IPS-NIHi7 (cell line): Measurements from ENCODE around the gene AOPEP.
A peak's percentile ranks its signal among the peaks of the same experiment; 100 is the strongest.

Source experiments
- DNase-seq: peaks from one replicate; pipeline ENCODE4 v3.0.0; 2012; ENCODE audit warnings: mixed read lengths; ENCODE audit errors: extremely low spot score

AOPEP gene

GRCh38 chr9:94760010-94760409 lies 33.5 kb downstream of the AOPEP start:
- no peak for DNase-seq

- DNase-seq = no peak
Observed at GRCh38 chr9:94760660-94761059, 34.2 kb downstream of the AOPEP start.

GRCh38 chr9:94761481-94761880 lies 35.0 kb downstream of the AOPEP start:
- DNase-seq = no peak

GRCh38 chr9:94767331-94768072 lies 41.0 kb downstream of the AOPEP start:
- no peak for DNase-seq

GRCh38 chr9:94768766-94769165 lies 42.3 kb downstream of the AOPEP start:
- no peak for DNase-seq

- no peak for DNase-seq
Observed at GRCh38 chr9:94770334-94770733, 43.8 kb downstream of the AOPEP start.

- no peak for DNase-seq
Observed at GRCh38 chr9:94771096-94771495, 44.6 kb downstream of the AOPEP start.

GRCh38 chr9:94772144-94772543 lies 45.6 kb downstream of the AOPEP start:
- DNase-seq = no peak

GRCh38 chr9:94772639-94773303 lies 46.3 kb downstream of the AOPEP start:
- no peak for DNase-seq

GRCh38 chr9:94773655-94774054 lies 47.2 kb downstream of the AOPEP start:
- no peak for DNase-seq

GRCh38 chr9:94778013-94778412 lies 51.5 kb downstream of the AOPEP start:
- DNase-seq = no peak

GRCh38 chr9:94779031-94779430 lies 52.5 kb downstream of the AOPEP start:
- DNase-seq = no peak

- no peak for DNase-seq
Observed at GRCh38 chr9:94779693-94780290, 53.3 kb downstream of the AOPEP start.

- no peak for DNase-seq
Observed at GRCh38 chr9:94780516-94780950, 54.0 kb downstream of the AOPEP start.

GRCh38 chr9:94782355-94783101 lies 56.0 kb downstream of the AOPEP start:
- DNase-seq = no peak

GRCh38 chr9:94783102-94783682 lies 56.7 kb downstream of the AOPEP start:
- peak; percentile 76 for DNase-seq

GRCh38 chr9:94783928-94784327 lies 57.4 kb downstream of the AOPEP start:
- DNase-seq = no peak

- no peak for DNase-seq
Observed at GRCh38 chr9:94785215-94786169, 59.0 kb downstream of the AOPEP start.

GRCh38 chr9:94786586-94786985 lies 60.1 kb downstream of the AOPEP start:
- no peak for DNase-seq

- DNase-seq = no peak
Observed at GRCh38 chr9:94787266-94787665, 60.8 kb downstream of the AOPEP start.
